Large intestine (tissue), 3 donors: ENCODE results near the gene STXBP6. TPM values are rescaled to one million over a fixed set of nuclear protein-coding genes. Genes with fewer than 3 reads are reported as not detected.

Source experiments
- DNase-seq, 2 donors: peaks; one replicate each; pipeline versions ENCODE4 v3.0.0 to v3.0.0-alpha.2; 2013
- H3K27ac ChIP-seq: one replicate; pipeline ENCODE4 v1.5.1; 2013; ENCODE audit warnings: low read length
- H3K27me3 ChIP-seq: 2 replicates; pipeline ENCODE4 v1.6.1; 2013; ENCODE audit warnings: low read length; ENCODE audit not compliant: control insufficient read depth, insufficient read depth
- H3K36me3 ChIP-seq: 2 replicates; pipeline ENCODE4 v1.6.1; 2013; ENCODE audit warnings: low read length; ENCODE audit not compliant: control insufficient read depth, insufficient read depth
- H3K4me1 ChIP-seq: one replicate; pipeline ENCODE4 v1.6.1; 2013; ENCODE audit warnings: low read length; ENCODE audit not compliant: control insufficient read depth, insufficient read depth
- H3K4me3 ChIP-seq: one replicate; pipeline ENCODE4 v1.5.1; 2013; ENCODE audit warnings: low read length
- H3K9me3 ChIP-seq: one replicate; pipeline ENCODE4 v1.6.1; 2013; ENCODE audit warnings: mild to moderate bottlenecking, low read depth, low read length, moderate library complexity; ENCODE audit not compliant: control insufficient read depth
- WGBS: methylation state at CpG from one replicate; pipeline ENCODE4 v1.1.5; 2013; ENCODE audit warnings: low lambda C conversion rate; ENCODE audit not compliant: insufficient coverage; 5-methylcytosine and 5-hydroxymethylcytosine counted together
- polyA plus RNA-seq: library from polyadenylated mRNA; unstranded; fragments of 120-200 nt; gene quantifications from one replicate; pipeline ENCODE4 v1.2.1, GENCODE V29; 2013

Gene STXBP6
- polyA plus RNA-seq, 1 donor, result 27.8 TPM

DNA sequence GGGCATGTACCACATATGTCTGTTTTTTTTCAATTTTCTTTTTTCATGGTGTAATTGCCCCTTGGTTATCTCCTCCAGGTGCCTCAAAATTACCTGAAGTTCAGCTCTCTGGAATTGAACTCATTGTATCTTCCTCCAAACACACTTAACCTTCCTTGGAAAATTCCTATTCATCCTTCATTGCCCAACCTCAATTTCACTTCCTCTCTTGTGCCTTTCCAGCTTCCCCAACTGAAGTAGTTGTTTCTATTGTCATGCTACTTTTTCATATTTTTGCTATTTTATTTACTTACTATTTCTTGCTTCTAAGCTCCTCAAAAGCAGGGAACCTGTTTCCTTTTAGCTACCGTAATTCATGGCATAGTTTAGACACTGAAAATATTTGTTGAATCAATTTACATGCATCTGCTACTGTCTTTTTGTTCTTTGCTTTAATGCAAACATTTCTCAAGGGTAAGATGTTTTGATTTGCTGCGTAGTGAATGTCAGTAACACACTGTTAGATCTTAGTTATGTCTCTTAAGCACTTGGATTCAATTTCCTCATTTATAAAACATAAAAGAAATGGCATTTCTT, 37.0 kb upstream of the STXBP6 start:
- H3K9me3 ChIP-seq, result no peaks in the 10 kb centered on the region
- 88% methylated on average over 1 of the region's 2 CpGs for WGBS
- no peak for DNase-seq
- H3K4me3 ChIP-seq, result no peak overlapping the region
- H3K27me3 ChIP-seq, result no peaks in the 10 kb centered on the region
- no peak overlapping the region for H3K27ac ChIP-seq
- no peaks in the 10 kb centered on the region for H3K36me3 ChIP-seq
- H3K4me1 ChIP-seq, result no peaks in the 10 kb centered on the region

DNA sequence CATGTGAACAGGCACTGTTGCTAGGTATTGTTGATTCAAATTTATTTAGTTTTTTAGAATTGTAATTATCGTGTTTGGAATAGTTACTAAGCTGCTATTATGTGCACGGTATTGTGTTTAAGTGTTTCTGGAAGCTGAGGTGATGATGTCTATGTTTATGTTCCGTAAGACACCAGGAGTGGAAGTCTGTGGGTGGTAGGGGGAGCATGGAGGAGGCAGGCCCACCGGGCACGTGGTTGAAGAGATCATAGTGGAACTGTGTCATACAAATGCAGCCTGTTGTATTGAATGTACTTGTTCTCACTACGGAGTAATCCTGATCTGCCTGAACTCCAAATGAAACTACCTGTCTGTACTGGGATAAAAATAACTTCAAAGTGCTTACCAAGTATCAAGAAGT, 36.1 kb upstream of the STXBP6 start:
- H3K4me3 ChIP-seq, result no peak overlapping the region

GRCh38 chr14:25080682-25081081, 30.7 kb upstream of the STXBP6 start:
- Histone ChIP-seq H3K4me3 (no peak overlapping the region), H3K27me3 (peaks cover 3% of the 10 kb centered on the region), H3K4me1 (no peaks in the 10 kb centered on the region), H3K9me3 (no peaks in the 10 kb centered on the region), H3K27ac (no peak overlapping the region), H3K36me3 (no peaks in the 10 kb centered on the region)
- no peak for DNase-seq
- WGBS, result 78% methylated on average over 1 of the region's 2 CpGs

More for the DNA sequence above, 36.1 kb upstream of the STXBP6 start:
- H3K4me1 ChIP-seq, result no peaks in the 10 kb centered on the region
- no peaks in the 10 kb centered on the region for H3K9me3 ChIP-seq
- no peak overlapping the region for H3K27ac ChIP-seq
- H3K36me3 ChIP-seq, result no peaks in the 10 kb centered on the region
- H3K27me3 ChIP-seq, result no peaks in the 10 kb centered on the region
- WGBS, result 73% methylated on average over 3 of the region's 6 CpGs
- no peak for DNase-seq

- DNase-seq, result no peak
- no peak overlapping the region for H3K4me3 ChIP-seq
- no peaks in the 10 kb centered on the region for H3K36me3 ChIP-seq
- H3K4me1 ChIP-seq, result no peaks in the 10 kb centered on the region
- H3K9me3 ChIP-seq, result no peaks in the 10 kb centered on the region
- peaks cover 3% of the 10 kb centered on the region for H3K27me3 ChIP-seq
- H3K27ac ChIP-seq, result no peak overlapping the region
- 100% methylated on average over 1 of the region's 1 CpG for WGBS
Measured at GRCh38 chr14:25079311-25079710, 29.4 kb upstream of the STXBP6 start.

DNA sequence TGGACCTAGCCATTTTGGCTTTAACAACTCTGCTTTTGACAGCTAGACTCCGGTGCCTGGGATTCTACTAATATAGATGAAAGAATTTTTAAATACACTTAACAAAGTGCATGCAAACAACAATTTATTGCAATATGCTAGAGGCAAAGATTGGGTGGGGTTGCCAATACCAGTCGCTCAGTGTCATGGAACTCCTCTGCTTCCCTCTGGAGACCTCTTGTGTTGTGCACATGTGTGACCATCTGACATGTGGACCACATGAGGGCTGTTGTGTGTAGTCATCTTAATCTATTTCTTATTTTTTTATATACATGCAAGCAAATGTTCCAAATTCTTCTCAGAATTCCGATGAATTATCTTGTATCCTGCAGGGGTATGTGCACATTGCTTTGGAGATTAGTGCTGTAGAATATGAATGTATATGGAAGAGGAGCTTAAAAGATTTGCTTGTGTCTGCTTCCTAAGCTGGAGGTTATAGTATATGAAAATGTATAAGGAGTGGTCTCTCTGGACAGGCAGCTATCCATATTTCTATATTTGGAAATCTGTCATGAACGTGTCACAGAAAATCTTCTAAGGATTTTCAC, 24.2 kb upstream of the STXBP6 start:
- no peaks in the 10 kb centered on the region for H3K9me3 ChIP-seq
- no peaks in the 10 kb centered on the region for H3K4me1 ChIP-seq
- no peak overlapping the region for H3K4me3 ChIP-seq
- H3K36me3 ChIP-seq, result no peaks in the 10 kb centered on the region
- no peak overlapping the region for H3K27ac ChIP-seq
- 67% methylated on average over 1 of the region's 4 CpGs for WGBS
- no peak for DNase-seq
- H3K27me3 ChIP-seq, result peaks cover 3% of the 10 kb centered on the region

DNA sequence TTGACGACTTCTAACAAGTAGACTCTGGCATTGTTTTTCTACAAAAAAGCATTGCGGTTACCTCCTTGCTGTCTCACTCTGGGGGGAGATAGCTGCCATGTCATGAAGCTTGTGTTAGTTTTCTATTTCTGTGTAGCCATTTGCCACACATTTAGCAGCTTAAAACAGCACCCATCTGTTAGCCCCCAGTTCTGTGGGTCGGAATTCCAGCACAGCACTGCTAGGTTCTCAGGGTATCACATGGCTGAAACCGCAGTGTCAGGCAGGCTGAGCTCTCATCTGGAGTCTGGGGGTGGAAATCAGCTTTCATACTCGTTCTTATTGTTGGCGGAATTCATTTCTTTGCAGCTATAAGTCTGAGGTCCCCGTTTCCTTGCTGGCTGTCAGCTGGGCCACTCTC, 19.9 kb upstream of the STXBP6 start:
- no peak overlapping the region for H3K27ac ChIP-seq
- no peaks in the 10 kb centered on the region for H3K9me3 ChIP-seq
- no peak for DNase-seq
- H3K36me3 ChIP-seq, result no peaks in the 10 kb centered on the region
- H3K4me1 ChIP-seq, result no peaks in the 10 kb centered on the region
- no peak overlapping the region for H3K4me3 ChIP-seq
- no peaks in the 10 kb centered on the region for H3K27me3 ChIP-seq
- WGBS, result 80% methylated on average over 1 of the region's 7 CpGs

DNA sequence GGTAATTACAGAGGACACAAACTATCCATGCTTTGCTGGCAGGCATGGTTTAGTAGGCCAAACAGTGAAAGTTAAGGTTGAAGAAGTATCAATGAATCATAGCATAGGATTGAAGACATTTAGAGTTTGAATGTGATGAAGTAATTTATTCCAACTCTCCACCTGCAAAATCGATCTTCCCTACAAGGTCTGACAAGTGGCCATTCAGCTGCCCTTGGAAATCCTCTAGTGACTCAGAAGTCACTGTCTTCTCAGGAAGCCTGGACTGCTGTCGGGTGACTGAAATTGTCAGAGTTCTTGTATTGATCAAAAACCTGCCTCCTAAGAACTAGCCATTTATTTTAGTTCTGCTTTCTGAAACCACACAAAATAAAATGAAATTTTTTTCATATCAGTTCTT, 17.7 kb upstream of the STXBP6 start:
- Histone ChIP-seq H3K27ac (no peak overlapping the region), H3K9me3 (no peaks in the 10 kb centered on the region), H3K4me1 (no peaks in the 10 kb centered on the region), H3K4me3 (no peak overlapping the region), H3K27me3 (no peaks in the 10 kb centered on the region), H3K36me3 (no peaks in the 10 kb centered on the region)
- no CpG with 5 or more reads among the region's 2 CpGs for WGBS
- no peak for DNase-seq

- Histone ChIP-seq H3K27ac (no peak overlapping the region), H3K27me3 (no peaks in the 10 kb centered on the region)
- WGBS, result 100% methylated on average over 2 of the region's 3 CpGs
Measured at GRCh38 chr14:25062022-25062321, 12.0 kb upstream of the STXBP6 start.

GRCh38 chr14:25056688-25057078, 6.7 kb upstream of the STXBP6 start:
- no CpG with 5 or more reads among the region's 1 CpG for WGBS
- no peak for DNase-seq
- no peaks in the 10 kb centered on the region for H3K4me1 ChIP-seq
- no peak overlapping the region for H3K27ac ChIP-seq
- peaks cover 2% of the 10 kb centered on the region for H3K27me3 ChIP-seq
- H3K9me3 ChIP-seq, result no peaks in the 10 kb centered on the region
- no peaks in the 10 kb centered on the region for H3K36me3 ChIP-seq
- no peak overlapping the region for H3K4me3 ChIP-seq

More at GRCh38 chr14:25062022-25062321, 12.0 kb upstream of the STXBP6 start:
- H3K36me3 ChIP-seq, result no peaks in the 10 kb centered on the region
- DNase-seq, result no peak
- no peaks in the 10 kb centered on the region for H3K9me3 ChIP-seq
- H3K4me3 ChIP-seq, result no peak overlapping the region
- no peaks in the 10 kb centered on the region for H3K4me1 ChIP-seq

GRCh38 chr14:25055992-25056687, 6.2 kb upstream of the STXBP6 start:
- Histone ChIP-seq H3K4me3 (no peak overlapping the region), H3K27ac (no peak overlapping the region), H3K4me1 (no peaks in the 10 kb centered on the region), H3K27me3 (peaks cover 8% of the 10 kb centered on the region), H3K9me3 (no peaks in the 10 kb centered on the region), H3K36me3 (no peaks in the 10 kb centered on the region)
- DNase-seq, result no peak
- 0% methylated on average over 1 of the region's 2 CpGs for WGBS

DNA sequence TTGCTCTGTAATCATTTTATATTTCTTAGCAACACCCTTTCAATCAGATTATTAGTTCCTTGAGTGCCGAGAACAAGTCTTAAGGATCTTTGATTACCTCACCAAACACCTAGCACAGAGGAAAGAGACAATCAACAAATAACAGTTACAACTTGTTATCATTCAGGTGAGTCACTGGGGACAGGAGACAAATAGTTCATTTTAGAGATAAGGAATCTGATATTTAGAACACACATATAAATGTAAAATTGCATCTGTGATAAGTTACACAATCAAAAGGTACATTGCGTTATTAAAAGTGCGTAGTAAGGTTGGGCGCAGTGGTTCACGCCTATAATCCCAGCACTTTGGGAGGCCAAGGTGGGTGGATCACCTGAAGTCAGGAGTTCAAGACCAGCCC, 5.1 kb upstream of the STXBP6 start:
- H3K4me1 ChIP-seq, result peaks cover 7% of the 10 kb centered on the region
- H3K9me3 ChIP-seq, result no peaks in the 10 kb centered on the region
- 93% methylated on average over 3 of the region's 5 CpGs for WGBS
- H3K27me3 ChIP-seq, result peaks cover 11% of the 10 kb centered on the region
- no peak overlapping the region for H3K4me3 ChIP-seq
- no peaks in the 10 kb centered on the region for H3K36me3 ChIP-seq
- no peak for DNase-seq
- no peak overlapping the region for H3K27ac ChIP-seq
